ENCODE measurements around the gene SNED1. TPM values are rescaled to one million over a fixed set of nuclear protein-coding genes. Genes with fewer than 3 reads are reported as not detected.

Gene SNED1
- total and polyA plus RNA-seq, 9 of the 15 experiments (the other 6 are each of a cell fraction or from before 2014, with no cell fraction given) = 0.03 to 0.07 (median 0.05) TPM; not detected in 5

- TF ChIP-seq CHD7 (IDR thresholded peaks at IDR 0.05; ENCODE audit: low read depth, low read length) (no peak), KDM4B (IDR thresholded peaks at IDR 0.05; ENCODE audit: borderline replicate concordance in 2 of 2, low read depth in 1 of 2) (no peak), ZNF232 (CRISPR knock-in tag; IDR thresholded peaks at IDR 0.05) (no peak)
These were observed 1.6 kb upstream of the SNED1 start (continued) for GRCh38 chr2:240996834-240997140.
